Transverse colon (tissue), 4 donors: Measurements from ENCODE around the gene HRC. TPM values are rescaled to one million over a fixed set of nuclear protein-coding genes. Genes with fewer than 3 reads are reported as not detected.
"Not testable (repeated sequence)": the region's sequence is repeated elsewhere in the genome, so short reads cannot be mapped to it uniquely, and the experiment has no call there.

ENCODE experiments used
- DNase-seq: peaks from one replicate; pipeline ENCODE4 v3.0.0-alpha.2; 2019
- H3K27ac ChIP-seq, 4 donors: fragments of 200-600 bp; sonication (generic); 2 replicates each; pipeline ENCODE4 v1.5.1; 2016 to 2018; ENCODE audit warnings: inconsistent platforms in 4 of 4
- H3K27me3 ChIP-seq: fragments of 200-600 bp; sonication (generic); 2 replicates; pipeline ENCODE4 v1.5.1; 2017; ENCODE audit warnings: inconsistent platforms
- H3K36me3 ChIP-seq, 4 donors: fragments of 200-600 bp; sonication (generic); 2 replicates each; pipeline ENCODE4 v1.5.1; 2017 to 2019; ENCODE audit warnings: inconsistent platforms in 4 of 4
- H3K4me1 ChIP-seq, 4 donors: fragments of 200-600 bp; sonication (generic); 2 replicates each; pipeline ENCODE4 v1.5.1; 2017 to 2020; ENCODE audit warnings: inconsistent platforms in 4 of 4
- H3K4me3 ChIP-seq, 4 donors: fragments of 200-600 bp; sonication (generic); 1 replicate in 1 of 4; 2 replicates in 3 of 4; pipeline versions ENCODE4 v1.5.1 to v1.6.1; 2017 to 2019; ENCODE audit warnings: inconsistent platforms in 4 of 4
- H3K9me3 ChIP-seq, 2 donors: fragments of 200-600 bp; sonication (generic); 2 replicates each; pipeline ENCODE4 v1.5.1; 2017 to 2019; ENCODE audit warnings: inconsistent platforms in 2 of 2
- CTCF ChIP-seq, 5 experiments: fragments of 200-600 bp in 3 of 5; fragments of 450-650 bp in 2 of 5; sonication (generic) in 3 of 5; IDR thresholded peaks; 1 replicate in 2 of 5; 2 replicates in 3 of 5; pipeline ENCODE4 v1.5.1; 2016 to 2017; ENCODE audit warnings: antibody characterized with exemption in 5 of 5, inconsistent platforms in 3 of 5, mild to moderate bottlenecking in 2 of 5, moderate library complexity in 1 of 5
- EP300 ChIP-seq: sonication (generic); formaldehyde crosslinking; IDR thresholded peaks from one replicate; pipeline ENCODE4 v1.6.1; 2017; ENCODE audit warnings: antibody characterized with exemption, low read depth
- POLR2A ChIP-seq: fragments of 450-650 bp; IDR thresholded peaks from one replicate; pipeline ENCODE4 v1.6.1; 2016; ENCODE audit warnings: antibody characterized with exemption, mild to moderate bottlenecking, moderate library complexity
- POLR2AphosphoS5 ChIP-seq, 3 donors: sonication (generic); formaldehyde crosslinking; IDR thresholded peaks; one replicate each; pipeline ENCODE4 v1.6.1; 2016; ENCODE audit warnings: antibody characterized with exemption in 3 of 3
- WGBS, 2 donors: methylation state at CpG; one replicate each; pipeline ENCODE4 v1.1.5; 2018; ENCODE audit warnings: low coverage in 1 of 2; 5-methylcytosine and 5-hydroxymethylcytosine counted together
- in situ Hi-C, 4 donors: fragments of 200-750 bp; cut with MboI; loops; one replicate each; pipeline versions ENCODE4 v1.15.0 to v1.15.1; 2017; ENCODE audit warnings: low sequenced_read_pairs in 3 of 4, low pct_ligation_motif_present in 1 of 4, low pct_unique_long_range_greater_than_20kb in 1 of 4
- intact Hi-C: fragments of 100-400 bp; cut with DNase I; formaldehyde crosslinking; loops from one replicate; pipeline ENCODE4 v1.15.1; 2023; ENCODE audit warnings: low total_unique reads
- total RNA-seq, 4 donors: library from RNA; depleted of rRNA; stranded (reverse); fragments of >200 nt; gene quantifications; one replicate each; pipeline ENCODE4 v1.1.0, GENCODE V29; 2016

Gene HRC
- total RNA-seq, 4 donors from 2014 or later: 0.16 to 0.82 TPM; not detected in 2

- no peaks in the 10 kb centered on the region for H3K27me3 ChIP-seq
- no peak for DNase-seq
- intact Hi-C loops (no loop called here), in situ Hi-C loops (no loop called here)
- no peak overlapping the region for H3K27ac ChIP-seq
- WGBS, 2 donors: 90 to 91% methylated on average over 3 of the region's 4 CpGs
- no peaks in the 10 kb centered on the region for H3K36me3 ChIP-seq
- TF ChIP-seq CTCF (IDR thresholded peaks at IDR 0.05): no peak
- TF ChIP-seq POLR2AphosphoS5 (IDR thresholded peaks at IDR 0.05): no peak
- TF ChIP-seq POLR2A: no peak
- TF ChIP-seq EP300: no peak
- no peaks in the 10 kb centered on the region for H3K9me3 ChIP-seq
- H3K4me3 ChIP-seq: no peak overlapping the region
- peaks cover 6 to 31% (median 16%) of the 10 kb centered on the region in 4 donors for H3K4me1 ChIP-seq
Observed at GRCh38 chr19:49126575-49126974, 28.6 kb downstream of the HRC start.

- peaks cover 7% of the 10 kb centered on the region for H3K27me3 ChIP-seq
- H3K9me3 ChIP-seq: no peaks in the 10 kb centered on the region
- no peak for TF ChIP-seq CTCF (IDR thresholded peaks at IDR 0.05)
- TF ChIP-seq POLR2A: peak; percentile 32
- TF ChIP-seq POLR2AphosphoS5 (IDR thresholded peaks at IDR 0.05): peak; percentile 5 to 57 (median 49)
- peak overlapping the region in 1 of 4 donors; percentile 27 for H3K4me3 ChIP-seq
- intact Hi-C loops (no loop called here), in situ Hi-C loops (no loop called here)
- no peaks in the 10 kb centered on the region for H3K36me3 ChIP-seq
- 35 to 38% methylated on average over 2 to 22 of the region's 23 CpGs for WGBS, 2 donors
- peak overlapping the region; percentile 68 to 76 (median 72) for H3K27ac ChIP-seq
- H3K4me1 ChIP-seq: peaks cover 7 to 36% (median 19%) of the 10 kb centered on the region in 4 donors
- peak; percentile 86 for DNase-seq
Observed at GRCh38 chr19:49125025-49125731, 30.0 kb downstream of the HRC start.

- H3K36me3 ChIP-seq, H3K27me3 ChIP-seq, DNase-seq, intact Hi-C loops, H3K27ac ChIP-seq, in situ Hi-C loops, H3K4me3 ChIP-seq, H3K9me3 ChIP-seq: not testable (repeated sequence)
- WGBS, 2 donors: 84 to 89% methylated on average over 5 to 11 of the region's 11 CpGs
- peaks cover 11 to 42% (median 27%) of the 10 kb centered on the region in 4 donors for H3K4me1 ChIP-seq
Observed at GRCh38 chr19:49123285-49123684, 31.9 kb downstream of the HRC start.

- H3K9me3 ChIP-seq, DNase-seq, H3K4me3 ChIP-seq, in situ Hi-C loops, intact Hi-C loops, H3K36me3 ChIP-seq, H3K27me3 ChIP-seq, H3K27ac ChIP-seq: not testable (repeated sequence)
- 76 to 83% methylated on average over 6 to 10 of the region's 10 CpGs for WGBS, 2 donors
- peaks cover 19 to 46% (median 32%) of the 10 kb centered on the region in 4 donors for H3K4me1 ChIP-seq
Observed at GRCh38 chr19:49121841-49122240, 33.4 kb downstream of the HRC start.

- no peak for DNase-seq
- Histone ChIP-seq H3K27me3 (peaks cover 9% of the 10 kb centered on the region), H3K27ac (no peak overlapping the region), H3K4me1 (peaks cover 19 to 45% (median 31%) of the 10 kb centered on the region in 4 donors), H3K4me3 (no peak overlapping the region), H3K36me3 (no peaks in the 10 kb centered on the region), H3K9me3 (no peaks in the 10 kb centered on the region)
- 96 to 100% methylated on average over 1 to 2 of the region's 2 CpGs for WGBS, 2 donors
- TF ChIP-seq CTCF (IDR thresholded peaks at IDR 0.05) (no peak), EP300 (no peak), POLR2AphosphoS5 (IDR thresholded peaks at IDR 0.05) (no peak), POLR2A (no peak)
- in situ Hi-C loops: no loop called here
- intact Hi-C loops: no loop called here
Observed at GRCh38 chr19:49120868-49121267, 34.3 kb downstream of the HRC start.
